Neural cell (in vitro differentiated cells): ENCODE results near the gene STXBP5. TPM values are rescaled to one million over a fixed set of nuclear protein-coding genes. Genes with fewer than 3 reads are reported as not detected.

Experiments used
- H2AFZ ChIP-seq: fragments of 200-600, 300-800 bp; sonication (generic), shearing (Covaris generic); 2 replicates; pipeline ENCODE4 v1.6.0; 2014; ENCODE audit warnings: low read depth, mild to moderate bottlenecking, antibody characterized with exemption, low read length, moderate library complexity
- H3F3A ChIP-seq: fragments of 200-600 bp; shearing (Covaris generic); 2 replicates; pipeline ENCODE4 v1.6.1; 2016; ENCODE audit warnings: mild to moderate bottlenecking, moderate library complexity, mixed read lengths, antibody characterized with exemption, low read length; ENCODE audit not compliant: insufficient read depth, poor library complexity, severe bottlenecking
- H3K27ac ChIP-seq: fragments of 200-600, 300-800 bp; sonication (generic), shearing (Covaris generic); 2 replicates; pipeline ENCODE4 v1.5.1; 2014; ENCODE audit warnings: mild to moderate bottlenecking, low read length, moderate library complexity
- H3K27me3 ChIP-seq: fragments of 300-800, 200-600 bp; sonication (generic), shearing (Covaris generic); 2 replicates; pipeline ENCODE4 v1.6.0; 2014; ENCODE audit warnings: mild to moderate bottlenecking, low read depth, low read length, moderate library complexity; ENCODE audit not compliant: insufficient read depth
- H3K36me3 ChIP-seq: fragments of 300-800, 200-600 bp; sonication (generic), shearing (Covaris generic); 2 replicates; pipeline ENCODE4 v1.5.1; 2014; ENCODE audit warnings: mild to moderate bottlenecking, antibody characterized with exemption, low read length, moderate library complexity; ENCODE audit not compliant: insufficient read depth
- H3K4me2 ChIP-seq: fragments of 300-800, 200-600 bp; sonication (generic), shearing (Covaris generic); 2 replicates; pipeline ENCODE4 v1.6.0; 2014; ENCODE audit warnings: mild to moderate bottlenecking, low read length
- H3K4me3 ChIP-seq: fragments of 300-800, 200-600 bp; sonication (generic), shearing (Covaris generic); 2 replicates; pipeline ENCODE4 v1.5.1; 2014; ENCODE audit warnings: mild to moderate bottlenecking, low read length, moderate library complexity
- H3K79me2 ChIP-seq: fragments of 200-600 bp; shearing (Covaris generic); replicated peaks from 2 replicates; pipeline ENCODE4 v1.6.0; 2014; ENCODE audit warnings: mild to moderate bottlenecking, low read length, moderate library complexity; ENCODE audit not compliant: insufficient read depth
- H3K9ac ChIP-seq: fragments of 300-800, 200-600 bp; sonication (generic), shearing (Covaris generic); 2 replicates; pipeline ENCODE4 v1.6.1; 2016; ENCODE audit warnings: mild to moderate bottlenecking, low read length, mixed read lengths
- H3K9me2 ChIP-seq: fragments of 200-600 bp; shearing (Covaris generic); 2 replicates; pipeline ENCODE4 v1.6.1; 2016; ENCODE audit warnings: mild to moderate bottlenecking, low read length, mixed read lengths; ENCODE audit not compliant: insufficient read depth
- H3K9me3 ChIP-seq: fragments of 200-600, 300-800 bp; sonication (generic), shearing (Covaris generic); 2 replicates; pipeline ENCODE4 v1.6.1; 2016; ENCODE audit warnings: mild to moderate bottlenecking, mixed run types, low read length, moderate library complexity, mixed read lengths
- H4K20me1 ChIP-seq: fragments of 200-600 bp; shearing (Covaris generic); 2 replicates; pipeline ENCODE4 v1.6.1; 2016; ENCODE audit warnings: mild to moderate bottlenecking, mixed run types; ENCODE audit not compliant: insufficient read depth
- CTCF ChIP-seq: fragments of 450-650 bp; IDR thresholded peaks from 2 replicates; pipeline ENCODE4 v1.5.1; 2014; ENCODE audit warnings: antibody characterized with exemption, mild to moderate bottlenecking, moderate library complexity; ENCODE audit not compliant: poor library complexity, severe bottlenecking
- EP300 ChIP-seq: fragments of 450-650 bp; conservative IDR thresholded peaks from 2 replicates; pipeline ENCODE4 v1.6.1; 2014; ENCODE audit warnings: antibody characterized with exemption, mild to moderate bottlenecking, moderate library complexity; ENCODE audit not compliant: poor library complexity, severe bottlenecking
- EZH2 ChIP-seq: fragments of 200-600, 300-800 bp; shearing (Covaris generic), sonication (generic); IDR thresholded peaks from 2 replicates; pipeline ENCODE4 v1.6.1; 2014; ENCODE audit warnings: antibody characterized with exemption, low read length, borderline replicate concordance, mild to moderate bottlenecking; ENCODE audit not compliant: insufficient read depth, poor library complexity, severe bottlenecking
- MXI1 ChIP-seq: fragments of 450-650 bp; conservative IDR thresholded peaks from 2 replicates; pipeline ENCODE4 v1.6.1; 2014; ENCODE audit warnings: antibody characterized with exemption, mild to moderate bottlenecking; ENCODE audit not compliant: poor library complexity, severe bottlenecking
- POLR2AphosphoS5 ChIP-seq: IDR thresholded peaks from 2 replicates; pipeline ENCODE4 v1.6.1; 2012
- RAD21 ChIP-seq: fragments of 450-650 bp; conservative IDR thresholded peaks from 2 replicates; pipeline ENCODE4 v1.6.1; 2014; ENCODE audit warnings: antibody characterized with exemption, mild to moderate bottlenecking, moderate library complexity
- SMC3 ChIP-seq: fragments of 450-650 bp; conservative IDR thresholded peaks from 2 replicates; pipeline ENCODE4 v1.6.1; 2014; ENCODE audit warnings: antibody characterized with exemption, mild to moderate bottlenecking, moderate library complexity; ENCODE audit not compliant: poor library complexity
- TAF1 ChIP-seq: IDR thresholded peaks from 2 replicates; pipeline ENCODE4 v1.6.1; 2012; ENCODE audit warnings: low read depth
- polyA plus RNA-seq: library from polyadenylated mRNA; depleted of rRNA; stranded (reverse); fragments of >200 nt; gene quantifications from 2 replicates; pipeline ENCODE4 v1.2.3, GENCODE V29; 2014
- TF ChIP-seq, protein P1 (sequence below): IDR thresholded peaks from 2 replicates; pipeline ENCODE4 v1.6.1; 2012; ENCODE audit warnings: borderline replicate concordance

STXBP5 gene
- polyA plus RNA-seq, 1 donor from 2014 or later, result 56.4 TPM

GRCh38 chr6:147298461-147298860 is 94.2 kb downstream of the STXBP5 start:
- H3K4me2 ChIP-seq, result no peak overlapping the region
- no peak for TF ChIP-seq POLR2AphosphoS5
- TF ChIP-seq EP300, result no peak
- TF ChIP-seq TAF1, result no peak
- no peak for TF ChIP-seq CTCF
- TF ChIP-seq RAD21, result no peak
- TF ChIP-seq EZH2, result no peak
- no peak for TF ChIP-seq SMC3
- no peak for TF ChIP-seq MXI1
- TF ChIP-seq, protein P1, sequence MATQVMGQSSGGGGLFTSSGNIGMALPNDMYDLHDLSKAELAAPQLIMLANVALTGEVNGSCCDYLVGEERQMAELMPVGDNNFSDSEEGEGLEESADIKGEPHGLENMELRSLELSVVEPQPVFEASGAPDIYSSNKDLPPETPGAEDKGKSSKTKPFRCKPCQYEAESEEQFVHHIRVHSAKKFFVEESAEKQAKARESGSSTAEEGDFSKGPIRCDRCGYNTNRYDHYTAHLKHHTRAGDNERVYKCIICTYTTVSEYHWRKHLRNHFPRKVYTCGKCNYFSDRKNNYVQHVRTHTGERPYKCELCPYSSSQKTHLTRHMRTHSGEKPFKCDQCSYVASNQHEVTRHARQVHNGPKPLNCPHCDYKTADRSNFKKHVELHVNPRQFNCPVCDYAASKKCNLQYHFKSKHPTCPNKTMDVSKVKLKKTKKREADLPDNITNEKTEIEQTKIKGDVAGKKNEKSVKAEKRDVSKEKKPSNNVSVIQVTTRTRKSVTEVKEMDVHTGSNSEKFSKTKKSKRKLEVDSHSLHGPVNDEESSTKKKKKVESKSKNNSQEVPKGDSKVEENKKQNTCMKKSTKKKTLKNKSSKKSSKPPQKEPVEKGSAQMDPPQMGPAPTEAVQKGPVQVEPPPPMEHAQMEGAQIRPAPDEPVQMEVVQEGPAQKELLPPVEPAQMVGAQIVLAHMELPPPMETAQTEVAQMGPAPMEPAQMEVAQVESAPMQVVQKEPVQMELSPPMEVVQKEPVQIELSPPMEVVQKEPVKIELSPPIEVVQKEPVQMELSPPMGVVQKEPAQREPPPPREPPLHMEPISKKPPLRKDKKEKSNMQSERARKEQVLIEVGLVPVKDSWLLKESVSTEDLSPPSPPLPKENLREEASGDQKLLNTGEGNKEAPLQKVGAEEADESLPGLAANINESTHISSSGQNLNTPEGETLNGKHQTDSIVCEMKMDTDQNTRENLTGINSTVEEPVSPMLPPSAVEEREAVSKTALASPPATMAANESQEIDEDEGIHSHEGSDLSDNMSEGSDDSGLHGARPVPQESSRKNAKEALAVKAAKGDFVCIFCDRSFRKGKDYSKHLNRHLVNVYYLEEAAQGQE, result no peak

DNA sequence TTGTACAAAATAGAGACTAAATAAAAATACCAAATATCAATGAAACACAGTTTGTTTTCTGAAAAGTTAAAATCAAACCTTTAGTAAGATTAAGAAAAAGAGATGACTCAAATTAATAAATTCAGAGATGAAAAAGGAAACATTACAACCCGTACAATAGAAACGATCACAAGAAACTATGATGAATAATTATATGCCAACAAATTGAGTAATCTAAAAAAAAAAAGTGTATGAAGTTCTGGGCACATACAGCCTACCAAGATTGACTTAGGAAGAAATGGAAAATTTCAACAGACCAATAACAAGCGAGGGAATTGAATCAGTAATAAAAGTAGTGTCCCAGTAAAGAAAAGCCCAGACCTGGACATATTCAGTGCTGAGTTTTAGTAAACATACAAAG is 94.8 kb downstream of the STXBP5 start:
- H4K20me1 ChIP-seq, result no peaks in the 10 kb centered on the region
- peaks cover 17% of the 10 kb centered on the region for H3K36me3 ChIP-seq
- H2AFZ ChIP-seq, result no peak overlapping the region
- H3K27me3 ChIP-seq, result no peaks in the 10 kb centered on the region
- no peak overlapping the region for H3K9ac ChIP-seq
- no peak for TF ChIP-seq TAF1
- TF ChIP-seq CTCF, result no peak
- no peak for TF ChIP-seq MXI1
- TF ChIP-seq, protein P1, result no peak
- TF ChIP-seq EP300, result no peak
- TF ChIP-seq SMC3, result no peak
- TF ChIP-seq RAD21, result no peak
- no peak for TF ChIP-seq POLR2AphosphoS5
- no peak for TF ChIP-seq EZH2
- H3K9me3 ChIP-seq, result peaks cover 6% of the 10 kb centered on the region
- H3K79me2 ChIP-seq, result no peaks in the 10 kb centered on the region
- H3K27ac ChIP-seq, result no peak overlapping the region
- no peak overlapping the region for H3K4me3 ChIP-seq
- H3F3A ChIP-seq, result no peaks in the 10 kb centered on the region
- no peaks in the 10 kb centered on the region for H3K9me2 ChIP-seq
- H3K4me2 ChIP-seq, result no peak overlapping the region

More at GRCh38 chr6:147298461-147298860, 94.2 kb downstream of the STXBP5 start:
- no peaks in the 10 kb centered on the region for H3K9me2 ChIP-seq
- no peak overlapping the region for H3K27ac ChIP-seq
- no peak overlapping the region for H2AFZ ChIP-seq
- no peaks in the 10 kb centered on the region for H3K27me3 ChIP-seq
- no peaks in the 10 kb centered on the region for H3F3A ChIP-seq
- no peak overlapping the region for H3K4me3 ChIP-seq
- H4K20me1 ChIP-seq, result no peaks in the 10 kb centered on the region
- no peaks in the 10 kb centered on the region for H3K79me2 ChIP-seq
- H3K9ac ChIP-seq, result no peak overlapping the region
- peaks cover 6% of the 10 kb centered on the region for H3K9me3 ChIP-seq
- H3K36me3 ChIP-seq, result peaks cover 13% of the 10 kb centered on the region
